Transverse colon (tissue), 4 donors: ENCODE results near the gene C4orf36.
A peak's percentile ranks its signal among the peaks of the same experiment; 100 is the strongest.

Experiments used
- EP300 ChIP-seq: sonication (generic); formaldehyde crosslinking; IDR thresholded peaks from one replicate; pipeline ENCODE4 v1.6.1; 2017; ENCODE audit warnings: antibody characterized with exemption, low read depth
- POLR2A ChIP-seq: fragments of 450-650 bp; IDR thresholded peaks from one replicate; pipeline ENCODE4 v1.6.1; 2016; ENCODE audit warnings: antibody characterized with exemption, mild to moderate bottlenecking, moderate library complexity
- POLR2AphosphoS5 ChIP-seq, 3 donors: sonication (generic); formaldehyde crosslinking; IDR thresholded peaks; one replicate each; pipeline ENCODE4 v1.6.1; 2016; ENCODE audit warnings: antibody characterized with exemption in 3 of 3
- TF ChIP-seq, protein P1 (sequence below), 5 experiments: fragments of 200-600 bp in 3 of 5; fragments of 450-650 bp in 2 of 5; sonication (generic) in 3 of 5; IDR thresholded peaks; 1 replicate in 2 of 5; 2 replicates in 3 of 5; pipeline ENCODE4 v1.5.1; 2016 to 2017; ENCODE audit warnings: antibody characterized with exemption in 5 of 5, inconsistent platforms in 3 of 5, mild to moderate bottlenecking in 2 of 5, moderate library complexity in 1 of 5

DNA sequence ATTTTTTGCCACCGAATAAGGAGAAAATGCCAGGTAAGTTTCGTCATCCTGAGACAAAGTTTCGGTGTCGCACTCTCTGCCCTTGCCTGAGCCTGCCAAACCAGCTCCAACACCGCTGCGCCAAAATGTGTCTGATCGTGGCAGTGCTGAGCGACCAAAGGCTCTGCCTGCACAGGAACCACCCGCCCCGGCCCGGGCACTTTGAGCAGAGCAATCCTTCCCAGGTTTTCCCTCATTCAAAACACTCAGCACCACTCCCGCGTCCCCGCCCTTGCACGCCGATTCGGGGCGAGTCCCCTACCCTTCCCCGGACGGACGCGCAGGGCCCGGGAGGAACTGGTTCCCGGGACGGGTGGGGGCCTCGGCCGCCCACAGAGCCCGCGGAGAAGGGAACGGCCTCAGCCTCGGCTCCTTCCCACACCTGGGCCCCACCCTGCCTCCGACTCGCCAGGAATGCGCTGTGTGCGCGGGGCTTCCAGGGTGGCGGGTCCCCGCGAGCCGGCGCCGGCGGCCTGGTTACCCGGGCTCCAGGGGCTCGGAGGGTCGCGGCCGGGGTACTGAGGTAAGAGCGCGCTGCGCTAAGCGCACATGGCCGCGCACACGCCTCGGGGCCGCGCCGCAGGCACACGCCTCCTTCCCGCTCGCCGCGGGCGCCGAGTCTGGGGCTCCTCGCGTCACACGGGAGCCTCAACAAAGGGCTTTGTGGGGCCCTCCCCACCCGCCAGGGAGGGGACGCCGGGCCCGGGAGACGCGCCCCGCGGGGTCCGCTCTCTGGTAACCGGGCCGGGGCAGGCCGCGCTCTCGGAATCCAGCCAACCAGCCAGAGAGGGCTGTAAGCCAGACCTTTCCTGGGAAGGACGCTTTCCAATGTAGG lies at the start of gene C4orf36:
- TF ChIP-seq, protein P1, sequence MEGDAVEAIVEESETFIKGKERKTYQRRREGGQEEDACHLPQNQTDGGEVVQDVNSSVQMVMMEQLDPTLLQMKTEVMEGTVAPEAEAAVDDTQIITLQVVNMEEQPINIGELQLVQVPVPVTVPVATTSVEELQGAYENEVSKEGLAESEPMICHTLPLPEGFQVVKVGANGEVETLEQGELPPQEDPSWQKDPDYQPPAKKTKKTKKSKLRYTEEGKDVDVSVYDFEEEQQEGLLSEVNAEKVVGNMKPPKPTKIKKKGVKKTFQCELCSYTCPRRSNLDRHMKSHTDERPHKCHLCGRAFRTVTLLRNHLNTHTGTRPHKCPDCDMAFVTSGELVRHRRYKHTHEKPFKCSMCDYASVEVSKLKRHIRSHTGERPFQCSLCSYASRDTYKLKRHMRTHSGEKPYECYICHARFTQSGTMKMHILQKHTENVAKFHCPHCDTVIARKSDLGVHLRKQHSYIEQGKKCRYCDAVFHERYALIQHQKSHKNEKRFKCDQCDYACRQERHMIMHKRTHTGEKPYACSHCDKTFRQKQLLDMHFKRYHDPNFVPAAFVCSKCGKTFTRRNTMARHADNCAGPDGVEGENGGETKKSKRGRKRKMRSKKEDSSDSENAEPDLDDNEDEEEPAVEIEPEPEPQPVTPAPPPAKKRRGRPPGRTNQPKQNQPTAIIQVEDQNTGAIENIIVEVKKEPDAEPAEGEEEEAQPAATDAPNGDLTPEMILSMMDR (IDR thresholded peaks at IDR 0.05) = no peak
- TF ChIP-seq EP300 = no peak
- peak in 1 of 3 donors; percentile 11 for TF ChIP-seq POLR2AphosphoS5 (IDR thresholded peaks at IDR 0.05)
- TF ChIP-seq POLR2A = no peak
